ENCODE data around the gene PWWP2B.

- TF ChIP-seq RAD21 (conservative IDR thresholded peaks at IDR 0.05 in 1 of 2, IDR thresholded peaks at IDR 0.05 in 1 of 2), result no peak
- TF ChIP-seq EP300 (IDR thresholded peaks at IDR 0.05), result no peak
- TF ChIP-seq POLR2A (IDR thresholded peaks at IDR 0.05; ENCODE audit: low read length), result no peak
- no peak for TF ChIP-seq RFX5 (IDR thresholded peaks at IDR 0.05)
- no peak for TF ChIP-seq MAX (IDR thresholded peaks at IDR 0.05)
- no peak for TF ChIP-seq NFE2L2 (conservative IDR thresholded peaks at IDR 0.05; ENCODE audit: low read length)
These were observed 49.1 kb upstream of the PWWP2B start for GRCh38 chr10:132347931-132348267.
